ENCODE measurements around the gene NEK7.

NEK7 gene

GRCh38 chr1:198263186-198263585 is 106.4 kb downstream of the NEK7 start:
- no peak for DNase-seq

- no peak for DNase-seq
Observed at GRCh38 chr1:198264282-198264681, 107.5 kb downstream of the NEK7 start.

DNA sequence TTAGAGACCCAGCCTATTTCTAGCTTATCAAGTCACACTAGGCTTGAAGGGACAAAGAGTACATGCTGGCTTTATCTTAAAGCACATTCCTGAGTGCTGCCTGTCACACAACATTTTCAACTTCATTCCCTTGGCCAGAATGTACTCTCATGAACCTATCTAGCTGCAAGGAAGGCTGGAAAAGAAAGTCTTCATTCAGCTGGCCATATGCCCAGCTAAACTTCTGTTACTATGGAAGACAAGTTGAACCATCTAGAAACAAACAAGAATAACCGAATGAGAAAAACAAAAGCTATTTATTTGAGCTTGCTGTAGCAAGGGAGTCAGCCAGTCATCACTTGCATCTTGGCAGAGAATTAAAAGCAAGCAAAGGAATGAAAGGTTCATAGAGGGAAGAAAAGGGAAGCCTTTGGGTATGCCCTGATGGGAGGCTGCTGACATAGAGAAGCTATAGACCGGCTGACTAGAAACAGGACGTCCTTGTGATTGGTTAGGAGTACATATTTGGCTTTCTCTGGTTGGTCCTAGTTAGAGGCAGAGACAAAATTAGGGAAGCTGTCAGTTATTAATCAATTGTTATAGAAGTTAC is 108.4 kb downstream of the NEK7 start:
- DNase-seq: no peak

- no peak for DNase-seq
Observed at GRCh38 chr1:198267056-198267455, 110.3 kb downstream of the NEK7 start.

GRCh38 chr1:198267921-198268320 is 111.1 kb downstream of the NEK7 start:
- no peak for DNase-seq

DNA sequence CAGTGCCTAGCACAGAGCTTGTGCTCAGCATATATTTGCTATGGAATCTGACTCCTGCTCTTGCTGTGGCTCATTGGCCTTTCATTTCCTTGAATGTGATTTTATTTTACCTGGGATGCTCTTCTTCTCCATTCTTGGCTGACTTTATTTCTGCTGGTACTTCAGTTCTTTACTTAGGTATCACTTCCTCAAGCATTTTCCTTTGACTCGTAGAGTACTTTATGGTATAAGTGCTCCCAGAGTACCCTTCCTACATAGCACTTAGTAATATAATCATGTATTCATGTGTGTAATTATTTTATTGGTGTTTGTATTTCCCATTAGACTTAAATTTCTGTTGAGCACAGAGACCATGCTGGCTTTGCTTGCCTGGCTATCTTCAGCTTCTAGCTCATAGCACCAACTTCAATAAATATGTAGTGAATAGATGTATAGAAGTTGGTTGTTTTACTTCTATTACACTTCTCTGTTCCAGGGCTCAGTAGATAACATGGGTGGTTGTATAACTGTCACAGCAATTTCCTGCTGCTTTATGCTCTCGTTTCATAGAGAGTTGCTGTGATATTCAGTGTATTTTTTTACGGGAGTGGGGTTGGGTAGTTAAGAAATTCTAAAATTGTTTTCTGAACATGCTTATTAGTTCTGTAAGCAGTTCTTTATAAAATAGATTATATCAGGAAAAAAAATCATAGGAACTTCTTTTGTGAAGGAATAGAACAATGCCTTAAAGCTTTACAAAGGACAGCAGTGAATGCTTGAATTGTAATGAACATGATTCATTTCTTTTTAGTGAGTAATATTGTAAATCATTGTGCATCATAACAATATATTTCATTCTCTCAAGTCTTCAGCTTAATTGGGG is 112.2 kb downstream of the NEK7 start:
- no peak for DNase-seq

DNA sequence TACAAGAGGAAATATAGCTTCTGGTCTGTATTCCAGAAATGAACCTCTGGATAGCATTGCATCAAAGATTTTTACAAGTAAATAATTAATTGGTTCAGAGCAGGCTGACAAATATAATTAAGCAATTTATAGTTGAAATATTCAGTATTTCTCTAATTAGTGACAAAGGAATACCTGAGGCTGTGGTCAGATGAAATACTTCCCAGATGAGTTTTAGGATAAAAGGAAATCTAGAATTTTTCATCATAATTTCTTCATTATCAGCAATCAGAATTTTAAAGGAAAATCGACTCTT is 112.8 kb downstream of the NEK7 start:
- no peak for DNase-seq

DNA sequence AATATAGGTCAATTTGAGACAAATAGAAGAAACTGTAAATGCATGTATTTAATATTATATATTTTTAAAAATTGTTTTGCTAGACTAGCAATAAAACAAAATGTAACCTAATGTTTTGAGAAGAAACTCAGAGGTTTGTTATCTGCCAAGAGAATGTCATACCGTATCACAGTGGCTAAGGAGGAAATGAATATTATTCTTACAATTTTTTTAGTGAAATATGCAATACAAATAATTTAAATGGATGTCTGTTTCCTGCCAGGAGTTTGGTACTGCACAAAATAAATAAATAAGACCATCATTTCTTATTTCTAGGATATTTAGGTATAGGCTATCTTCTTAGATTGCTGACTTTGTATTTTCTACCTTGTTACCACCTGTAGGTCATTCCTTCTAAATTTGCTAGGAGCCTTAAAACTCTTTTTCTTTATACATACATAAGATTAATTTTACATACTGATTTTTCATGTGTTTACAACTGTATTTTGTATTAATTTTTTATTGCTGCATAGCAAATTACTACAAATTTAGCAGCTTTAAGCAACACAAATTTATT is 113.6 kb downstream of the NEK7 start:
- DNase-seq: no peak

GRCh38 chr1:198271467-198271866 is 114.7 kb downstream of the NEK7 start:
- DNase-seq: no peak

- no peak for DNase-seq
Observed at GRCh38 chr1:198272492-198272891, 115.7 kb downstream of the NEK7 start.

- no peak for DNase-seq
Observed at GRCh38 chr1:198273748-198274295, 117.0 kb downstream of the NEK7 start.

DNA sequence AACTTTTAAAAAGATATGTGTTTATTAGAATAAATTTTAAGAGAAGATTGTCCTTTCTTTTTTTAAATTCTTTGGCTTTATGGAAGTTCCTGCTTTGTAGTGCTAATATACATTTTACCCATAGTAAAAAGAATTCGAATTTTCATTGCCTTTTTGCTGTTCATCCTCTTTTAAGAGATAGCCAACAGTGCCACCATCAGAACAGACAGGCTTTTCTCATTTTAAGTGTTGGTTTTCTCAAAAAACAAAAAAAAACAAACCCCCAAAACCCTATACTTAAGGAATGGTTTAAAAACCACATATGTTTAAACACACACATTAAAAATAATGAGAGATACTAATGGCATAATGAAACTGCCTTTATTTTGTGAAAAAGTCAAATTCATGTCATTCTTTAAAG is 118.8 kb downstream of the NEK7 start:
- DNase-seq: no peak

DNA sequence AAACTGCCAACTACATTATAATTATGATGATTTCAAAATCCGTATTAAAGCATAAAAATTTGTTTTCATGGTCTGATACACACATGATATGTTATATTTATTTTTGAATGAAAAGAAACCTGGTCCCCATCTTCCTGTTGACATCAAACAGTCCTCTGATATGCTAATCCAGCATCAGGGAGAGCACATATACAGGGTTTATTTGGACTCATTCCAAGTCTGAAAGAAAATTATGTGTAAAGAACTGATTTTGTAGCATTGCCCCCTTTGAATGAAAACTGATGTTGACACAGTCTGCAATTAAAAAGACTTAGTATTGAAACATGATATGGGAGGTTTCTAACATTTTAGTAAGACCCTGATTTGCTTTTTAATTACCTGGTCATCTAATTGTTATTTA is 119.4 kb downstream of the NEK7 start:
- DNase-seq: no peak

- DNase-seq: no peak
Observed at GRCh38 chr1:198278943-198279342, 122.1 kb downstream of the NEK7 start.

DNA sequence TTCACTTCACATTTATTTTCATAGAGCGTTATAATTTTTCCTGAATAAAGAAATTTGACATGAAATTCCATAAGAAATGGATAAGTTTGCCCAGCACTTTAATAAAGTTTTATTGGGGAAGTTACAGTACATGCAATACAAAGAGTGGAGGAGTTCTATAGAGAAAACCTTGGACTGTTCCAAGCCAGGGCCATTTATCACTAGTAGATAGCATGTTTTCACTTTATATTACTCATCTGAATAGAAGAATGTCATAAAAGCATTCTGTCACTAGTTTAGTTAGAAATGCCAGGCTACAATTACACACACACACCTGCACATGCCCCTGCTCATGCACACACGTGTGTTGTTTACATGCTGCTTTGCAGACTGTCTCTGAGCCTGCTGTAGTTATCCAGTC is 123.3 kb downstream of the NEK7 start:
- no peak for DNase-seq

GRCh38 chr1:198281911-198282310 is 125.1 kb downstream of the NEK7 start:
- DNase-seq: no peak

DNA sequence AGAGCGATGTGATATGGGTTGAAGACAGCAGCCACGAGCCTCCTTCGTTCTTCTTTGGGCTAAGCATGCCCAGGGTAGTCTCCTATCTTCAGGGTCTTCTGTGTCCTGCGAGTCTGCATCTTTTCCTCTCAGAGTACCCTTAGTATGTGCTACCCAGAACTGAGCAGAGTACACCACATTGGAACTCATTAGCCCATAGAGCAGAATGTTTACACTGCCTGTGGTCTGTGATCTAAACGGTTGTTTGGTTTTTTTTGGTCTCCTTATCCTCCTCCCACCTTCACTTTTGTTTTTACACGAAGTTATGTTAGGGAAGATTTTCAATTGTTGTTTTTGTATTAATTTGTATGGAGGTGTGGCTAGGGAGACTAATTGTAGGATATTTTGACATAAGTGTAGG is 126.4 kb downstream of the NEK7 start:
- DNase-seq: no peak

DNA sequence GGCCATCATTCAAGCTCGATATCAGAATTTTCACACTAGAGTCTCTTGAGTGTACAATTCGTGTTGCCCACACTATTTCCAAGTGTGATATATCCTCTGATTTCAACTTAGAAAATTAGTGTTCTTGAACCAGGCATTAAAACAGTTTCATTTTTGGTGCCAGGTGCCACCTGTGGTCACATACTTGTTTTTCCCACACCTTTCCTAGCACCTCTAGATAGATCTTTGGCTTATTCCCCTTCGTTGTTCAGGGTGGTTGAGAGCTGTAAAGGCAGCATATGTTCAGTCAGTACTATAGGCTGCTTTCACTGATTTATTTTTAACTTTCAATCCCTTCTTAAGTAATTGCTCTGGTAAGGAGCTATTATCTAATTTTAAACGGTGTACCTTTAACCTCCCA is 131.1 kb downstream of the NEK7 start:
- no peak for DNase-seq

- DNase-seq: no peak
Observed at GRCh38 chr1:198290089-198290683, 133.4 kb downstream of the NEK7 start.

DNA sequence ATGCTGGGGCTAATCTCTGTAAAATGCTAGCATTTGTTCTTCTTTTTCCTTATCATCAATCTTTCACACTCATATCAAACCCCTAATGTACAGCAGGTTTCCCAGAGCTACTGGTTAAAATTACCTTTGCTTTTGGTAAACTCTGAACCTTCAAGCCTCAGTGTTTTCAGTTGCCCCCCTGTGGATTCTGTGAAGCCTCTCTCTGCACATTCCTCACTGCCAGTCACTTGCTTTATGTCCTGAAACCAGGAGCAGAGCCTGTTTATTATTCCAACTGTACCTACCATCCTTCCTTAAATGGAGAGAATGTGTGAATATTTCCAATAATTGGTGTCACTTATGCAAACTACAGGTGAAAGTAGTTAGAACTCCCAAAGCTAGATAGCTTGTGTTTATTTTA is 134.2 kb downstream of the NEK7 start:
- no peak for DNase-seq

GRCh38 chr1:198291924-198292323 is 135.1 kb downstream of the NEK7 start:
- no peak for DNase-seq

DNA sequence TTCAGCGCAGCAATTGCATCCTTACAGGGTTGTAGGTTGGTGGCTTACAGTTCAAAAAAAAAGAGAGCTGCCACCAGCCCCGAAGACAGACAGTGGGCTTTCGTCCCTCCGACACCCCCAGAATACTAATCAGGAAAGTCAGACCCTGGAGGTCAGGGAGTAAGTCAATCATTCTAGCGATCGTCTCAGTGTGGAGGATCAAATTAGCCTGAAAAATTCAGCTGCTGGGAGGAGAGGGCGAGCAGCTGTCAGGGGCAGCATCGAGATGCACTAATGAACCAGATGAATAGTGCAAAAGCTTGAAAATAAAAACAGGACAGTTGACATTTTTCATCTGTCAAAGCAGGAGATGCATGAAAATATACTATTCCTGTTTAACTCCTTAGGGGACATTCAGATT is 138.4 kb downstream of the NEK7 start:
- no peak for DNase-seq

DNA sequence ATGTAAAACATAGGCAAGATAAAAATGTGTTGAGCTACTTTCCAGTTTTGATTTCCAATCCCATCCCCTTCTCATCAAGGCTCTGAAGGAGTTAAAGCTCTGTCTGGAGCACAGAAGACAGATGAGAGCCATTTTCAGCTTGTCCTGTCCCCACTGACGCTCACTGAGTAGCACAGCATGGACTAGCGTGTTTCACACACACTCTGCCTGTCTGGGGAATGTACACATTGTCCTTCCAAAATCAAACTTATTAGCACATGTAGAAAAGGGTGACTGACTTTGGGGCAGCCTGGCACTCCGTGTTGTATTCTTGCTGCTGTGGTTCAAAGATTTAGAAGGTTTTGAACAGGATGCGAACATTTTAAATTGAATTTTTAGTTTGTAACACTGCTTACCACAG is 139.2 kb downstream of the NEK7 start:
- DNase-seq: no peak

DNA sequence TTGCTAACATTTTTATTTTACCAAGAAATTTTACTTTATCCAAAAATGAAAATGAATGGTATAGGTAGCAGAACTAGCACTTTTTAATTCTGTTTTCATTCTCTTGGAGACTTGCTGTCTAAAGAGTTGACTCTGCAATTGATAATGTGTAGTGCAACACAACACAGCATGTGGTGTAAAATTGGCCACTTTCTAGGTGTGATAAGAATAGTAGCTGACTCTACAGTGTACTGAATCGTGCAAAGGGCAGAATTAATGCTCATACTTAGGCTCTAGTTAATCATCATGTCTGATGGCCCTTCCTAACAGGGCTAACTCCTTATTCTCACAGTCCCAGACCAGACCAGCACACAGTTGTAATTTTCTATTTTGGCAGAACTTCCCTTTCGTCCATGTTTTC is 140.5 kb downstream of the NEK7 start:
- no peak for DNase-seq

Data from activated CD4-positive, alpha-beta T cell treated with anti-CD3 and anti-CD28 coated beads for 4 hours (primary cell).